H9 (cell line): ENCODE results near the gene LRRC8C. TPM values are rescaled to one million over a fixed set of nuclear protein-coding genes. Genes with fewer than 3 reads are reported as not detected.

Source experiments
- DNase-seq: peaks from one replicate; pipeline ENCODE4 v3.0.0-alpha.2; 2017
- H2AFZ ChIP-seq: one replicate; pipeline ENCODE4 v1.6.1; 2013; ENCODE audit warnings: mild to moderate bottlenecking, low read length, control low read depth, moderate library complexity
- H2AK5ac ChIP-seq: 2 replicates; pipeline ENCODE4 v1.6.1; 2013; ENCODE audit warnings: low read length, control low read depth, mixed read lengths; ENCODE audit not compliant: insufficient read length
- H2BK120ac ChIP-seq: one replicate; pipeline ENCODE4 v1.6.1; 2013; ENCODE audit warnings: low read depth, mild to moderate bottlenecking, low read length, control low read depth, inconsistent platforms; ENCODE audit not compliant: poor library complexity, severe bottlenecking
- H2BK12ac ChIP-seq: 2 replicates; pipeline ENCODE4 v1.6.1; 2013; ENCODE audit warnings: low read length, control low read depth, mixed read lengths, low read depth; ENCODE audit not compliant: insufficient read length
- H2BK15ac ChIP-seq: 2 replicates; pipeline ENCODE4 v1.6.1; 2013; ENCODE audit warnings: low read depth, low read length, control low read depth
- H2BK20ac ChIP-seq: one replicate; pipeline ENCODE4 v1.6.1; 2013; ENCODE audit warnings: low read depth, mild to moderate bottlenecking, low read length, control low read depth, inconsistent platforms; ENCODE audit not compliant: poor library complexity, severe bottlenecking
- H2BK5ac ChIP-seq: 2 replicates; pipeline ENCODE4 v1.6.1; 2013; ENCODE audit warnings: low read length, control low read depth, mixed read lengths; ENCODE audit not compliant: insufficient read length
- H3K14ac ChIP-seq: 2 replicates; pipeline ENCODE4 v1.6.1; 2013; ENCODE audit warnings: low read length, control low read depth; ENCODE audit not compliant: insufficient read depth
- H3K18ac ChIP-seq: 2 replicates; pipeline ENCODE4 v1.6.1; 2013; ENCODE audit warnings: low read depth, mild to moderate bottlenecking, mixed read lengths, low read length, control low read depth; ENCODE audit not compliant: insufficient read length
- H3K23ac ChIP-seq: 2 replicates; pipeline ENCODE4 v1.6.1; 2013; ENCODE audit warnings: low read length, control low read depth, mixed read lengths, low read depth; ENCODE audit not compliant: insufficient read length
- H3K23me2 ChIP-seq: 2 replicates; pipeline ENCODE4 v1.6.1; 2013; ENCODE audit warnings: low read depth, mild to moderate bottlenecking, mixed read lengths, low read length, control low read depth; ENCODE audit not compliant: insufficient read length, poor library complexity, severe bottlenecking
- H3K27ac ChIP-seq: 2 replicates; pipeline ENCODE4 v1.5.1; 2013; ENCODE audit warnings: low read length, control low read depth, mixed read lengths, low read depth; ENCODE audit not compliant: insufficient read length
- H3K27me3 ChIP-seq: 2 replicates; pipeline ENCODE4 v1.6.1; 2013; ENCODE audit warnings: low read length, control low read depth, inconsistent platforms; ENCODE audit not compliant: insufficient read depth
- H3K4ac ChIP-seq: 2 replicates; pipeline ENCODE4 v1.6.1; 2013; ENCODE audit warnings: low read depth, mild to moderate bottlenecking, control low read depth, inconsistent platforms, low read length, moderate library complexity
- H3K4me1 ChIP-seq: 2 replicates; pipeline ENCODE4 v1.6.1; 2013; ENCODE audit warnings: low read length, control low read depth, inconsistent platforms; ENCODE audit not compliant: insufficient read depth
- H3K4me2 ChIP-seq: 2 replicates; pipeline ENCODE4 v1.6.1; 2013; ENCODE audit warnings: low read length, control low read depth, mixed read lengths; ENCODE audit not compliant: insufficient read length, insufficient read depth
- H3K56ac ChIP-seq: 2 replicates; pipeline ENCODE4 v1.6.1; 2013; ENCODE audit warnings: low read depth, mild to moderate bottlenecking, mixed read lengths, low read length, control low read depth; ENCODE audit not compliant: insufficient read length
- H3K79me1 ChIP-seq: 2 replicates; pipeline ENCODE4 v1.6.1; 2013; ENCODE audit warnings: low read depth, mild to moderate bottlenecking, moderate library complexity, low read length, control low read depth, inconsistent platforms; ENCODE audit not compliant: insufficient read depth, poor library complexity, severe bottlenecking
- H3K79me2 ChIP-seq: 2 replicates; pipeline ENCODE4 v1.6.1; 2013; ENCODE audit warnings: low read length, control low read depth, inconsistent platforms; ENCODE audit not compliant: insufficient read depth
- H3K9ac ChIP-seq: 2 replicates; pipeline ENCODE4 v1.6.1; 2013; ENCODE audit warnings: low read length, control low read depth, mixed read lengths; ENCODE audit not compliant: insufficient read length; ENCODE audit errors: extremely low read depth
- H3K9me3 ChIP-seq: one replicate; pipeline ENCODE4 v1.6.1; 2013; ENCODE audit warnings: low read depth, low read length, inconsistent platforms; ENCODE audit not compliant: control insufficient read depth
- H3T11ph ChIP-seq: one replicate; pipeline ENCODE4 v1.6.1; 2013; ENCODE audit warnings: mild to moderate bottlenecking, low read length, control low read depth, inconsistent platforms
- H4K20me1 ChIP-seq: one replicate; pipeline ENCODE4 v1.6.1; 2013; ENCODE audit not compliant: control insufficient read depth, insufficient read length, insufficient read depth
- H4K5ac ChIP-seq: 2 replicates; pipeline ENCODE4 v1.6.1; 2013; ENCODE audit warnings: low read depth, mild to moderate bottlenecking, mixed read lengths, low read length, control low read depth; ENCODE audit not compliant: insufficient read length
- H4K8ac ChIP-seq: replicated peaks from 2 replicates; pipeline ENCODE4 v1.6.1; 2013; ENCODE audit warnings: low read length, control low read depth, mixed read lengths, low read depth; ENCODE audit not compliant: insufficient read length
- H4K91ac ChIP-seq: 2 replicates; pipeline ENCODE4 v1.6.1; 2013; ENCODE audit warnings: low read depth, mild to moderate bottlenecking, moderate library complexity, mixed read lengths, low read length, control low read depth; ENCODE audit not compliant: insufficient read length
- H3K27ac Mint-ChIP-seq, 3 experiments: 2 replicates in 2 of 3; 3 replicates in 1 of 3; pipeline ENCODE4 v1.8.0; 2020 to 2021; ENCODE audit warnings: mixed read lengths in 3 of 3, mild to moderate bottlenecking in 1 of 3, moderate library complexity in 1 of 3
- H3K27me3 Mint-ChIP-seq: 2 replicates; pipeline ENCODE4 v1.8.0; 2021; ENCODE audit warnings: low read depth, mild to moderate bottlenecking, moderate library complexity, mixed read lengths
- H3K36me3 Mint-ChIP-seq, 3 experiments: 2 replicates in 2 of 3; 3 replicates in 1 of 3; pipeline ENCODE4 v1.8.0; 2020 to 2021; ENCODE audit warnings: low read depth in 3 of 3, mixed read lengths in 3 of 3; ENCODE audit not compliant: insufficient read depth in 1 of 3
- H3K4me1 Mint-ChIP-seq, 2 experiments: 2 replicates each; pipeline ENCODE4 v1.8.0; 2020; ENCODE audit warnings: mixed read lengths in 2 of 2
- H3K4me3 Mint-ChIP-seq, 2 experiments: 2 replicates in 1 of 2; 3 replicates in 1 of 2; pipeline ENCODE4 v1.8.0; 2020 to 2021; ENCODE audit warnings: mild to moderate bottlenecking in 2 of 2, mixed read lengths in 2 of 2, moderate library complexity in 1 of 2
- H3K9me3 Mint-ChIP-seq, 2 experiments: 2 replicates in 1 of 2; 3 replicates in 1 of 2; pipeline ENCODE4 v1.8.0; 2020; ENCODE audit warnings: mild to moderate bottlenecking in 2 of 2, mixed read lengths in 2 of 2, moderate library complexity in 1 of 2
- CTCF ChIP-seq: fragments of 200-600 bp; sonication (generic); conservative IDR thresholded peaks from 3 replicates; pipeline ENCODE4 v1.8.0; 2021; ENCODE audit warnings: antibody characterized with exemption, mild to moderate bottlenecking
- WGBS: extraction: QIAGEN DNeasy Blood & Tissue Kit; methylation state at CpG from one replicate; pipeline ENCODE4 v1.1.7; 2013; ENCODE audit warnings: missing lambda C conversion rate, low lambda C conversion rate, mixed read lengths; ENCODE audit not compliant: insufficient read length; ENCODE audit errors: extremely low coverage; 5-methylcytosine and 5-hydroxymethylcytosine counted together
- total RNA-seq: library from RNA; stranded (reverse); gene quantifications from 2 replicates; pipeline ENCODE4 v1.2.1, GENCODE V29; 2021

Gene LRRC8C
- total RNA-seq, 1 experiment from 2014 or later, result 1.9 TPM

GRCh38 chr1:89761901-89762300 lies 129.0 kb downstream of the LRRC8C start:
- Histone ChIP-seq H3T11ph (no peak overlapping the region), H3K4ac (no peak overlapping the region), H2BK5ac (no peak overlapping the region), H3K27me3 (peaks cover 7% of the 10 kb centered on the region; the same call in 1 of the 2 replicates), H3K4me1 (no peaks in the 10 kb centered on the region; the same call in none of the 2 replicates), H3K14ac (no peak overlapping the region), H2BK20ac (no peak overlapping the region), H4K5ac (no peak overlapping the region), H3K9ac (no peak overlapping the region), H2BK120ac (no peak overlapping the region), H4K20me1 (no peaks in the 10 kb centered on the region), H3K79me1 (no peaks in the 10 kb centered on the region), H4K91ac (no peak overlapping the region), H2BK15ac (no peak overlapping the region), H3K27ac (no peak overlapping the region), H3K4me2 (no peak overlapping the region), H4K8ac (no peak overlapping the region), H2AK5ac (no peak overlapping the region), H3K23me2 (peaks cover 6% of the 10 kb centered on the region), H3K9me3 (no peaks in the 10 kb centered on the region), H3K18ac (no peak overlapping the region), H2BK12ac (no peak overlapping the region), H3K79me2 (no peaks in the 10 kb centered on the region), H3K23ac (no peak overlapping the region), H3K56ac (no peak overlapping the region), H2AFZ (no peak overlapping the region)
- Mint-ChIP-seq H3K4me3 (no peak overlapping the region), H3K9me3 (no peaks in the 10 kb centered on the region), H3K4me1 (peaks cover 15 to 19% of the 10 kb centered on the region in 2 experiments), H3K27ac (no peak overlapping the region), H3K36me3 (no peaks in the 10 kb centered on the region), H3K27me3 (peaks cover 42% of the 10 kb centered on the region)
- no peak for TF ChIP-seq CTCF
- WGBS, result no CpG with 5 or more reads among the region's 3 CpGs
- DNase-seq, result no peak
